ENCODE measurements around the gene EGR1.

Gene EGR1

GRCh38 chr5:138439477-138440158 lies 25.7 kb upstream of the EGR1 start:
- TF ChIP-seq, protein P1, sequence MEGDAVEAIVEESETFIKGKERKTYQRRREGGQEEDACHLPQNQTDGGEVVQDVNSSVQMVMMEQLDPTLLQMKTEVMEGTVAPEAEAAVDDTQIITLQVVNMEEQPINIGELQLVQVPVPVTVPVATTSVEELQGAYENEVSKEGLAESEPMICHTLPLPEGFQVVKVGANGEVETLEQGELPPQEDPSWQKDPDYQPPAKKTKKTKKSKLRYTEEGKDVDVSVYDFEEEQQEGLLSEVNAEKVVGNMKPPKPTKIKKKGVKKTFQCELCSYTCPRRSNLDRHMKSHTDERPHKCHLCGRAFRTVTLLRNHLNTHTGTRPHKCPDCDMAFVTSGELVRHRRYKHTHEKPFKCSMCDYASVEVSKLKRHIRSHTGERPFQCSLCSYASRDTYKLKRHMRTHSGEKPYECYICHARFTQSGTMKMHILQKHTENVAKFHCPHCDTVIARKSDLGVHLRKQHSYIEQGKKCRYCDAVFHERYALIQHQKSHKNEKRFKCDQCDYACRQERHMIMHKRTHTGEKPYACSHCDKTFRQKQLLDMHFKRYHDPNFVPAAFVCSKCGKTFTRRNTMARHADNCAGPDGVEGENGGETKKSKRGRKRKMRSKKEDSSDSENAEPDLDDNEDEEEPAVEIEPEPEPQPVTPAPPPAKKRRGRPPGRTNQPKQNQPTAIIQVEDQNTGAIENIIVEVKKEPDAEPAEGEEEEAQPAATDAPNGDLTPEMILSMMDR (IDR thresholded peaks at IDR 0.05; ENCODE audit: low read length, missing control alignments), result no peak
- peak overlapping the region; percentile 52 for H3K4me3 ChIP-seq (replicated peaks; ENCODE audit: low read depth, low read length)
- DNase-seq (ENCODE audit: low read depth), result no peak

DNA sequence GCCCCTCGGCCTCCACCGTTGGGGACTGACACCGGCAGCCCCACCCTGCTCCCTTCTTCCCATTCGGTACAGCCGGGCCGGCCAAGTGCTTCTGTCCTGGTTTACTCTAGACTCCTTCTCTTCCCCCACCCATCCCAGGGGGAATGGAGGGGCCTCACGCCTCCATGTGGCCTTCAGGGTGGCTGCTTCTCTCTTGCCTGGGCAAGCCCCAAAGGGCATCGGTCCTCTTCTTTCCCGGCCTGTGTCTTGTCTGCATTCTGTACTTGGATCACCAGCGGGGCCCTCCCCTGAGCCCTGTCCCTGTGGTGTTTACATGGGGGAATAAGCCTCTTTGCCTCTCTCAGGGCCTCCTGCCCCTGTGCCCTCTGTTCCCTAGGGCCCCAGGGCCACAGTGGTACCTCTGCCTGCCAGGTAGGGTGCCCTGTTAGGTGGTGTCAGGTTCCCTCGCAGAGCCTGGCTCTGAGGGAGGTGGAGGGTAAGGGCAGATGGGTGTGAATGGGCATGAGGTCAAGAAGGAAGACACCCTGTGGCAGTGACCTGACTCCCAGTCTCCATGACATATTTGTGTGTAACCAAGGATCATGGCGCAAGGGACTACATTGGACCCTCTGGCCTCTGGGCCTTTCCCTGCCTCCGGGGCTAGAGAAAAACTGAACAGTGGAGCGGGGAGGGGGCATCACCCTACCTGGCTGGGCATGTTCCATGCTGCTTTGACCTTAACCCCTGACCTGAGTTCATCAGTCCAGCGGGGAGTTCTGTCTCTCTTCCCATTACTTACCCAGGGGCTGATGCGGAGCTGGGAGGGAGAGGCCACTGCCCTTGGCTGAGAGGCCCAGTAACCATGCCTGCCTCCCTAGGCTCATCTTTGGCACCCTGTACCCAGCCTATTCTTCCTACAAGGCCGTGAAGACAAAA lies 24.9 kb upstream of the EGR1 start:
- TF ChIP-seq, protein P1 (IDR thresholded peaks at IDR 0.05; ENCODE audit: low read length, missing control alignments), result no peak
- H3K4me3 ChIP-seq (replicated peaks; ENCODE audit: low read depth, low read length), result no peak overlapping the region
- DNase-seq (ENCODE audit: low read depth), result no peak

- DNase-seq (ENCODE audit: low read depth), result no peak
- TF ChIP-seq, protein P1 (IDR thresholded peaks at IDR 0.05; ENCODE audit: low read length, missing control alignments), result no peak
These were observed 24.1 kb upstream of the EGR1 start for GRCh38 chr5:138441221-138441620.

GRCh38 chr5:138444078-138444773 lies 21.1 kb upstream of the EGR1 start:
- TF ChIP-seq, protein P1 (IDR thresholded peaks at IDR 0.05; ENCODE audit: low read length, missing control alignments), result no peak
- no peak for DNase-seq (ENCODE audit: low read depth)
- no peak overlapping the region for H3K4me3 ChIP-seq (replicated peaks; ENCODE audit: low read depth, low read length)

More at GRCh38 chr5:138441221-138441620, 24.1 kb upstream of the EGR1 start:
- H3K4me3 ChIP-seq (replicated peaks; ENCODE audit: low read depth, low read length), result no peak overlapping the region

- TF ChIP-seq, protein P1 (IDR thresholded peaks at IDR 0.05; ENCODE audit: low read length, missing control alignments), result no peak
- no peak for DNase-seq (ENCODE audit: low read depth)
These were observed 20.3 kb upstream of the EGR1 start for GRCh38 chr5:138444774-138445546.

GRCh38 chr5:138445547-138446271 lies 19.6 kb upstream of the EGR1 start:
- TF ChIP-seq, protein P1 (IDR thresholded peaks at IDR 0.05; ENCODE audit: low read length, missing control alignments), result no peak
- no peak overlapping the region for H3K4me3 ChIP-seq (replicated peaks; ENCODE audit: low read depth, low read length)
- DNase-seq (ENCODE audit: low read depth), result no peak

More at GRCh38 chr5:138444774-138445546, 20.3 kb upstream of the EGR1 start:
- no peak overlapping the region for H3K4me3 ChIP-seq (replicated peaks; ENCODE audit: low read depth, low read length)
